ENCODE data around the gene B9D2. TPM values are rescaled to one million over a fixed set of nuclear protein-coding genes. Genes with fewer than 3 reads are reported as not detected.
A peak's percentile ranks its signal among the peaks of the same experiment; 100 is the strongest.

B9D2 gene
- total RNA-seq, 2 experiments from 2014 or later, result 11.5 to 13.0 TPM

GRCh38 chr19:41359741-41360140 is 4.2 kb downstream of the B9D2 start:
- peaks cover 8% of the 10 kb centered on the region for H3K36me3 Mint-ChIP-seq
- DNase-seq, result no peak
- H3K4me3 Mint-ChIP-seq, result no peak overlapping the region
- no peak for ATAC-seq (ENCODE audit: low read depth)
- no peaks in the 10 kb centered on the region for H3K27me3 Mint-ChIP-seq
- H3K9me3 Mint-ChIP-seq, result no peaks in the 10 kb centered on the region
- peak overlapping the region; percentile 58 for H3K27ac Mint-ChIP-seq
- POLR2A ChIA-PET, result interaction anchor here (0.6 to 1.0 kb wide), 2 partner anchors 24 to 155 kb away, joined by 3 read pairs; no protein-coding TSS in a partner anchor
- H3K4me1 Mint-ChIP-seq, result peaks cover 55% of the 10 kb centered on the region

GRCh38 chr19:41357746-41358145 is 6.2 kb downstream of the B9D2 start:
- no peak for ATAC-seq (ENCODE audit: low read depth)
- POLR2A ChIA-PET, result interaction anchor here (0.9 to 2.6 kb wide), 8 partner anchors 8 to 174 kb away, joined by 3 to 8 read pairs (median 3); no protein-coding TSS in a partner anchor
- Mint-ChIP-seq H3K4me1 (peaks cover 52% of the 10 kb centered on the region), H3K9me3 (no peaks in the 10 kb centered on the region), H3K27me3 (no peaks in the 10 kb centered on the region), H3K36me3 (peaks cover 10% of the 10 kb centered on the region), H3K4me3 (peak overlapping the region; percentile 90), H3K27ac (peak overlapping the region; percentile 100)
- DNase-seq, result no peak

- Mint-ChIP-seq H3K27me3 (no peaks in the 10 kb centered on the region), H3K36me3 (peaks cover 6% of the 10 kb centered on the region), H3K9me3 (no peaks in the 10 kb centered on the region), H3K4me1 (peaks cover 47% of the 10 kb centered on the region), H3K4me3 (peak overlapping the region; percentile 90), H3K27ac (peak overlapping the region; percentile 100)
- POLR2A ChIA-PET, result interaction anchor here (0.6 to 6.9 kb wide), 10 partner anchors 8 to 409 kb away, joined by 3 to 64 read pairs (median 3); partner anchors contain the start of gene B9D2
- DNase-seq (peak; percentile 54), ATAC-seq (ENCODE audit: low read depth) (peak; percentile 22)
These were observed 6.8 kb downstream of the B9D2 start for GRCh38 chr19:41356984-41357739.

- no peaks in the 10 kb centered on the region for H3K9me3 Mint-ChIP-seq
- POLR2A ChIA-PET, result interaction anchor here (0.6 to 6.9 kb wide), 11 partner anchors 9 to 220 kb away, joined by 3 to 64 read pairs (median 4); partner anchors contain the start of genes B9D2, CCDC97 and CEACAM21
- ATAC-seq (ENCODE audit: low read depth) (no peak), DNase-seq (peak; percentile 49)
- H3K4me3 Mint-ChIP-seq, result peak overlapping the region; percentile 90
- H3K27me3 Mint-ChIP-seq, result no peaks in the 10 kb centered on the region
- H3K36me3 Mint-ChIP-seq, result peaks cover 12% of the 10 kb centered on the region
- peaks cover 49% of the 10 kb centered on the region for H3K4me1 Mint-ChIP-seq
- peak overlapping the region; percentile 100 for H3K27ac Mint-ChIP-seq
These were observed 8.1 kb downstream of the B9D2 start for GRCh38 chr19:41355802-41356201.

GRCh38 chr19:41355035-41355434 is 8.9 kb downstream of the B9D2 start:
- Mint-ChIP-seq H3K4me1 (peaks cover 50% of the 10 kb centered on the region), H3K36me3 (peaks cover 13% of the 10 kb centered on the region), H3K4me3 (peak overlapping the region; percentile 90), H3K27ac (peak overlapping the region; percentile 100), H3K9me3 (no peaks in the 10 kb centered on the region), H3K27me3 (no peaks in the 10 kb centered on the region)
- ATAC-seq (ENCODE audit: low read depth) (no peak), DNase-seq (no peak)
- POLR2A ChIA-PET, result interaction anchor here (0.6 to 6.9 kb wide), 10 partner anchors 10 to 221 kb away, joined by 3 to 64 read pairs (median 4); partner anchors contain the start of genes B9D2, CCDC97 and CEACAM21

- ATAC-seq (ENCODE audit: low read depth), result no peak
- H3K36me3 Mint-ChIP-seq, result peaks cover 14% of the 10 kb centered on the region
- peak overlapping the region; percentile 95 for H3K27ac Mint-ChIP-seq
- H3K4me1 Mint-ChIP-seq, result peaks cover 52% of the 10 kb centered on the region
- DNase-seq, result no peak
- H3K27me3 Mint-ChIP-seq, result no peaks in the 10 kb centered on the region
- POLR2A ChIA-PET, result interaction anchor here (1.1 to 6.9 kb wide), 4 partner anchors 10 to 221 kb away, joined by 4 to 64 read pairs (median 18); partner anchors contain the start of genes B9D2 and CEACAM21
- no peaks in the 10 kb centered on the region for H3K9me3 Mint-ChIP-seq
- peak overlapping the region; percentile 86 for H3K4me3 Mint-ChIP-seq
These were observed 9.5 kb downstream of the B9D2 start for GRCh38 chr19:41354343-41354953.

GRCh38 chr19:41353466-41354342 is 10.2 kb downstream of the B9D2 start, which contains the start of gene TGFB1:
TGFB1 (minus strand) TSS chr19:41353922; CDS start chr19:41353044, 878 bp downstream.
- POLR2A ChIA-PET, result interaction anchor here (0.7 to 6.9 kb wide), 10 partner anchors 11 to 91 kb away, joined by 3 to 64 read pairs (median 7); partner anchors contain the start of genes B9D2 and DMAC2
- Mint-ChIP-seq H3K27me3 (no peaks in the 10 kb centered on the region), H3K36me3 (peaks cover 20% of the 10 kb centered on the region), H3K27ac (peak within 1 kb of the TSS; percentile 97), H3K4me1 (peaks cover 59% of the 10 kb centered on the region), H3K9me3 (peaks cover 2% of the 10 kb centered on the region), H3K4me3 (peak within 1 kb of the TSS; percentile 97)
- DNase-seq, result peak; percentile 96
- ATAC-seq (ENCODE audit: low read depth), result peak; percentile 46

- H3K9me3 Mint-ChIP-seq, result peaks cover 4% of the 10 kb centered on the region
- H3K27me3 Mint-ChIP-seq, result no peaks in the 10 kb centered on the region
- H3K27ac Mint-ChIP-seq, result peak overlapping the region; percentile 97
- POLR2A ChIA-PET, result interaction anchor here (0.7 to 6.9 kb wide), 19 partner anchors 8 to 149 kb away, joined by 3 to 64 read pairs (median 4); partner anchors contain the start of genes B3GNT8, B9D2, CCDC97 and DMAC2
- peaks cover 56% of the 10 kb centered on the region for H3K4me1 Mint-ChIP-seq
- H3K4me3 Mint-ChIP-seq, result peak overlapping the region; percentile 97
- peaks cover 26% of the 10 kb centered on the region for H3K36me3 Mint-ChIP-seq
- DNase-seq (peak; percentile 87), ATAC-seq (ENCODE audit: low read depth) (peak; percentile 19)
These were observed 11.1 kb downstream of the B9D2 start for GRCh38 chr19:41352609-41353465.

GRCh38 chr19:41352279-41352608 is 11.7 kb downstream of the B9D2 start:
- Mint-ChIP-seq H3K4me1 (peaks cover 50% of the 10 kb centered on the region), H3K4me3 (peak overlapping the region; percentile 97), H3K27ac (peak overlapping the region; percentile 97), H3K36me3 (peaks cover 31% of the 10 kb centered on the region), H3K9me3 (peaks cover 4% of the 10 kb centered on the region), H3K27me3 (no peaks in the 10 kb centered on the region)
- DNase-seq (no peak), ATAC-seq (ENCODE audit: low read depth) (no peak)
- POLR2A ChIA-PET, result interaction anchor here (0.8 to 6.9 kb wide), 16 partner anchors 9 to 148 kb away, joined by 3 to 64 read pairs (median 4); partner anchors contain the start of genes B3GNT8, B9D2, CCDC97 and DMAC2

- POLR2A ChIA-PET, result interaction anchor here (0.6 to 6.9 kb wide), 23 partner anchors 9 to 573 kb away, joined by 3 to 64 read pairs (median 4); partner anchors contain the start of genes B3GNT8, B9D2, CCDC97 and DMAC2
- Mint-ChIP-seq H3K27ac (peak overlapping the region; percentile 97), H3K4me3 (peak overlapping the region; percentile 97), H3K27me3 (no peaks in the 10 kb centered on the region), H3K9me3 (peaks cover 4% of the 10 kb centered on the region), H3K4me1 (peaks cover 44% of the 10 kb centered on the region), H3K36me3 (peaks cover 34% of the 10 kb centered on the region)
- ATAC-seq (ENCODE audit: low read depth) (peak; percentile 55), DNase-seq (peak; percentile 89)
These were observed 12.4 kb downstream of the B9D2 start for GRCh38 chr19:41351339-41352245.
